GM12872 (cell line): ENCODE data around the gene LMOD2.

Experiments
- CTCF ChIP-seq: IDR thresholded peaks from 3 replicates; pipeline ENCODE4 v1.5.1; 2011; ENCODE audit warnings: low read depth, mild to moderate bottlenecking, low read length, moderate library complexity; ENCODE audit not compliant: insufficient read depth

The LMOD2 gene

GRCh38 chr7:123673752-123674398 is 18.2 kb downstream of the LMOD2 start:
- no peak for TF ChIP-seq CTCF

DNA sequence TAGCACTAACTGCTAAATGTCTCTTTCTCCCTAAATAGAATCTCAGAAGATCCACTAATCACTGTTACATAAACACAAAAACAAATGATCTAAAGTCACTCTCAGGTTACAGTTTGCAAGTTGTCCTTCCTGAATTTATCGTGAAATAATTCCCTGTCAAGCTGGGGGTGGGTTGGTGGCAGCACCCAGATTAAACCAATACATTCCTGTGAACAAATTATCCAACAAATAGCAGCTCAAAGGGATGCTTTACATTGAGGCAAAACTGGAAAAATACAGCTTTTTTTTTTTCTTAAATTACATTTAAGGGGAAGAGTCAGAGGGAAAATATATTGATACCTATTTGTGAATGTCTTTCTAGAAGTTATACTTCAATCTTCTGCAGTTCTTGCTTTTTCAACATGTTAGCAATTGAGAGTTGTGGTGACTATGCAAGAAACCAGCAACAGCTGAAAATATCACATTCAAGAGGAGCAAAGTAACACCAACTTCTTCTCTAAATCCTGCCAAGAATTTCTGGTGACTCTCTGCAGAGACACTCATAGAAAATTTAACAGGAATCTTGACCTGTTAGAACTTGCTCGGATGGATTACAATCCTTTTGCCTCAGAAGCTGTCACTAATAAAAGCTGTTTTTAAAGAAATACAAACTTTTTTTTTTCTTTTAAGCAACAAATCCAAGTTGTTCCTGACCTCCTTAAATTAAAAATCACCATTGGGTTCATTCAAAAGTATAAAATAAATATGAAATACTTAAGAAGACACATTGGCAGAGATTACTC is 18.9 kb downstream of the LMOD2 start:
- TF ChIP-seq CTCF, result no peak

DNA sequence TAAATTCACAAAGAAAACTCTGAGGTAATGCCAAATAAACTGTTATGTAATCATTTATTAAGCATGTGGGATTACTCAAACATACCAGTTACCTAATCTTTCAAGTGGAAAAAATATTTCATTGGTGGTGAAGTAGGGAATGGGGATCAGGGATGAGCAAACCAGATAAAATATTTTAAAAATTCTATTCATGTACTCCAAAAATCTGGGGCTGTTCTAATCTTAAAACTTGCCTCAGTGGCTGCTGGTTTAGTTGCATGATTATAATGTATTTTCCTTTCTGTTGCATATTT is 19.5 kb downstream of the LMOD2 start:
- TF ChIP-seq CTCF, result no peak

DNA sequence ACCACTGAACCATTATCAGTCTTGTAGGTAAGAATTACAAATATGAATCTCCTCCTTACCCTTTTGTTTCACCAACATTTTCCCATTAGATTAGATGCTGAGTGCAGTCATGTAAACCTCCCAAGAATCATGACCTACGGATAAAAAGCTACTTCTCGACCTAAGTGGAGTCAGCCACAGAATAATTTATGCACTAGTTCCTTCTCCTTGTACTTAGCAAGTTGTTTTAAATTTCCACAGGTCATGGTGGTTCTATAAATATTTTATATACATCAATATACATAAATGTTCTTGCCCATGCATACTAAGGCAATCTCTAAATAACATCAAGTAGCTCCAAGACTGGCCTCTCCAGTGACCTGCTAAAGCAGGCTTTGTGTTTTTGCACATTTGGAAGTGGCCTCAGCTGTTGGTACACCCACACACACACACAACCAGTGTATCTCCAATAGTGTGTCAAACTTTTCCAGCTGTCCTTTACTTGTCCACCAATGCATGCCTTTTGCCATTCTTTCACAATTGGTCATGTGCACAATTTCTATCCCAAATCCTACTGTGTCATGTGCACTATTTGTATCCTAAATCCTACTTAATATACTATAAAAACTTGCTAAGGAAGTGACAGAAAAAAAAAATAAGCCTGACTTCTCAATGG is 21.5 kb downstream of the LMOD2 start:
- TF ChIP-seq CTCF, result no peak

- no peak for TF ChIP-seq CTCF
Observed at GRCh38 chr7:123679614-123680013, 23.9 kb downstream of the LMOD2 start.

GRCh38 chr7:123680580-123680979 is 24.9 kb downstream of the LMOD2 start:
- TF ChIP-seq CTCF, result no peak

DNA sequence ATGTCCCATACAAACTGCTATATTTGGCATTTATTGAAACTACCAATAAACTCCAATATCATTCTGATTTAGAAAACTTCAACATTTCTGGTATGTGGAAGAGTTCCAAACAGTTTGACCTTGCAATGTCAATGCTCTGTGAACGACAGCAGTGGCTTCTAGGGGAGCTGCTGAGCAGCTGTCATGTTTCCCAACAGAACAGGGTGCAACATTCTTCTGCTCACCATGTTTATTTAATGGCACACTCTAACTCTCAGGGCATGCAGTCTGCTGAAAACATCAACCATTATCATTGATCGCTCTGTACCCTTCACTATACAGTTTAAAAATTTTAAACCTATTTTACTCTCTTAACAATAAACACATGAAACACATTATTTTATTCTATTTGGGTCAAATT is 25.9 kb downstream of the LMOD2 start:
- TF ChIP-seq CTCF, result no peak
